OCI-LY7 (cell line): ENCODE data around the gene UGT1A1. TPM values are rescaled to one million over a fixed set of nuclear protein-coding genes. Genes with fewer than 3 reads are reported as not detected.

Source experiments
- BruUV-seq: library from RNA; stranded (reverse); fragments of 400-500 nt; replicated peaks from 2 replicates; lab custom pipeline; 2021; lab: Mats Ljungman, UMichigan
- CTCF ChIA-PET: fragments of 300-600 bp; sonication (Branson Sonifier 250); formaldehyde crosslinking; loops from one replicate; lab custom pipeline; 2022; ENCODE audit warnings: antibody characterized with exemption; ENCODE audit not compliant: unreplicated experiment; lab: Charles Lee
- POLR2A ChIA-PET: fragments of 300-600 bp; sonication (Branson Sonifier 250); formaldehyde crosslinking; loops from one replicate; lab custom pipeline; 2022; ENCODE audit warnings: antibody characterized with exemption; lab: Charles Lee
- DNase-seq: peaks from one replicate; pipeline ENCODE4 v3.0.0-alpha.2; 2015; ENCODE audit warnings: low spot score
- H2AFZ ChIP-seq: fragments of 200-600 bp; sonication (generic), shearing (Covaris generic); 2 replicates; pipeline ENCODE4 v1.6.1; 2014; ENCODE audit warnings: mild to moderate bottlenecking, antibody characterized with exemption, low read length, moderate library complexity
- H3K27ac ChIP-seq: fragments of 200-600 bp; sonication (generic); 2 replicates; pipeline ENCODE4 v1.5.1; 2014; ENCODE audit warnings: mixed run types, low read depth, mild to moderate bottlenecking, moderate library complexity, low read length, inconsistent platforms; ENCODE audit not compliant: poor library complexity, severe bottlenecking
- H3K36me3 ChIP-seq: fragments of 200-600 bp; sonication (generic); 2 replicates; pipeline ENCODE4 v1.6.1; 2014; ENCODE audit warnings: mild to moderate bottlenecking, antibody characterized with exemption, low read length, moderate library complexity, mixed read lengths; ENCODE audit not compliant: insufficient read depth
- H3K4me1 ChIP-seq: fragments of 200-600 bp; sonication (generic); 2 replicates; pipeline ENCODE4 v1.5.1; 2014; ENCODE audit warnings: mild to moderate bottlenecking, low read length; ENCODE audit not compliant: insufficient read depth, poor library complexity, severe bottlenecking
- H3K4me2 ChIP-seq: fragments of 200-600 bp; sonication (generic); 2 replicates; pipeline ENCODE4 v1.6.1; 2014; ENCODE audit warnings: mild to moderate bottlenecking, low read length
- H3K4me3 ChIP-seq: fragments of 200-600 bp; sonication (generic); 2 replicates; pipeline ENCODE4 v1.5.1; 2014; ENCODE audit warnings: mild to moderate bottlenecking, low read depth, low read length; ENCODE audit not compliant: poor library complexity, severe bottlenecking
- H3K79me2 ChIP-seq: fragments of 200-600 bp; sonication (generic); 2 replicates; pipeline ENCODE4 v1.6.1; 2016; ENCODE audit warnings: low read depth, mild to moderate bottlenecking, low read length, moderate library complexity, mixed read lengths; ENCODE audit not compliant: insufficient read depth
- H3K9me2 ChIP-seq: fragments of 200-600 bp; sonication (generic); 2 replicates; pipeline ENCODE4 v1.6.1; 2016; ENCODE audit warnings: mild to moderate bottlenecking, low read length, mixed read lengths; ENCODE audit not compliant: insufficient read depth
- H3K9me3 ChIP-seq: fragments of 200-600 bp; sonication (generic); 2 replicates; pipeline ENCODE4 v1.6.1; 2014; ENCODE audit warnings: mild to moderate bottlenecking, mixed run types, low read length, mixed read lengths
- H4K20me1 ChIP-seq: fragments of 200-600 bp; sonication (generic); 2 replicates; pipeline ENCODE4 v1.6.1; 2014; ENCODE audit warnings: mild to moderate bottlenecking, antibody characterized with exemption, low read length, moderate library complexity, mixed read lengths; ENCODE audit not compliant: insufficient read depth
- CTCF ChIP-seq: fragments of 200-600 bp; sonication (generic); conservative IDR thresholded peaks from 2 replicates; pipeline ENCODE4 v1.5.1; 2014; ENCODE audit warnings: mild to moderate bottlenecking, antibody characterized with exemption, low read length, moderate library complexity, mixed read lengths
- EZH2phosphoT487 ChIP-seq: fragments of 200-600 bp; sonication (generic); IDR thresholded peaks from 2 replicates; pipeline ENCODE4 v1.6.1; 2018; ENCODE audit warnings: low read depth, borderline replicate concordance, mild to moderate bottlenecking, mixed run types, antibody characterized with exemption, low read length, moderate library complexity, mixed read lengths
- intact Hi-C: fragments of 100-400 bp; cut with micrococcal nuclease; formaldehyde crosslinking; loops from one replicate; pipeline ENCODE4 v1.10.0; 2022; ENCODE audit not compliant: unreplicated experiment
- total RNA-seq, 2 experiments: library from RNA; depleted of rRNA in 1 of 2; stranded (reverse); fragments of >200 nt in 1 of 2; shearing (Covaris generic) in 1 of 2; gene quantifications; 2 replicates each; pipeline ENCODE4 v1.2.3, GENCODE V29; 2014 to 2022

The UGT1A1 gene
- total RNA-seq, 2 experiments from 2014 or later = not detected

GRCh38 chr2:233769260-233769659 lies 9.2 kb downstream of the UGT1A1 start:
- H3K36me3 ChIP-seq = no peaks in the 10 kb centered on the region
- H4K20me1 ChIP-seq = no peaks in the 10 kb centered on the region
- POLR2A ChIA-PET = interaction anchor here (0.6 kb wide), 1 partner anchor 1186 kb away, joined by 3 read pairs; no protein-coding TSS in a partner anchor
- H3K9me3 ChIP-seq = no peaks in the 10 kb centered on the region
- no peak for TF ChIP-seq CTCF
- TF ChIP-seq EZH2phosphoT487 = no peak
- no peak overlapping the region for H3K4me3 ChIP-seq
- CTCF ChIA-PET = no interaction called here
- no peak for DNase-seq
- no peak overlapping the region for H2AFZ ChIP-seq
- no peaks in the 10 kb centered on the region for H3K79me2 ChIP-seq
- H3K9me2 ChIP-seq = no peaks in the 10 kb centered on the region
- intact Hi-C loops = no loop called here
- H3K27ac ChIP-seq = no peak overlapping the region
- H3K4me2 ChIP-seq = no peak overlapping the region
- H3K4me1 ChIP-seq = no peaks in the 10 kb centered on the region
- BruUV-seq = no TSS peak

- Histone ChIP-seq H2AFZ (no peak overlapping the region), H3K9me2 (no peaks in the 10 kb centered on the region), H3K36me3 (no peaks in the 10 kb centered on the region), H3K4me2 (no peak overlapping the region), H3K4me3 (no peak overlapping the region), H4K20me1 (no peaks in the 10 kb centered on the region), H3K9me3 (no peaks in the 10 kb centered on the region), H3K4me1 (no peaks in the 10 kb centered on the region), H3K79me2 (no peaks in the 10 kb centered on the region), H3K27ac (no peak overlapping the region)
- DNase-seq = no peak
- intact Hi-C loops = no loop called here
- ChIA-PET POLR2A (no interaction called here), CTCF (no interaction called here)
- no peak for TF ChIP-seq CTCF
- TF ChIP-seq EZH2phosphoT487 = no peak
- no TSS peak for BruUV-seq
Measured at GRCh38 chr2:233772153-233772552, 12.1 kb downstream of the UGT1A1 start.

- TF ChIP-seq EZH2phosphoT487 (no peak), CTCF (no peak)
- DNase-seq = no peak
- no peaks in the 10 kb centered on the region for H3K9me3 ChIP-seq
- POLR2A ChIA-PET = no interaction called here
- intact Hi-C loops = no loop called here
- no peaks in the 10 kb centered on the region for H3K4me1 ChIP-seq
- no peaks in the 10 kb centered on the region for H3K79me2 ChIP-seq
- H4K20me1 ChIP-seq = no peaks in the 10 kb centered on the region
- BruUV-seq = no TSS peak
- H3K4me2 ChIP-seq = no peak overlapping the region
- no peaks in the 10 kb centered on the region for H3K9me2 ChIP-seq
- CTCF ChIA-PET = no interaction called here
- H2AFZ ChIP-seq = no peak overlapping the region
- H3K36me3 ChIP-seq = no peaks in the 10 kb centered on the region
- H3K27ac ChIP-seq = no peak overlapping the region
- H3K4me3 ChIP-seq = no peak overlapping the region
Measured at GRCh38 chr2:233772583-233772982, 12.5 kb downstream of the UGT1A1 start.
